ENCODE results near the gene GNPAT.

GRCh38 chr1:231265379-231265778, 24.4 kb downstream of the GNPAT start:
- TF ChIP-seq TCF7 (CRISPR knock-in tag; IDR thresholded peaks at IDR 0.05; ENCODE audit: low read depth) (no peak), MAX (CRISPR knock-in tag; IDR thresholded peaks at IDR 0.05) (no peak), CTCF (IDR thresholded peaks at IDR 0.05) (no peak), NR2C2 (CRISPR knock-in tag; IDR thresholded peaks at IDR 0.05) (no peak), CREB1 (CRISPR knock-in tag; IDR thresholded peaks at IDR 0.05) (no peak), ZNF219 (CRISPR knock-in tag; IDR thresholded peaks at IDR 0.05; ENCODE audit: borderline replicate concordance) (no peak), MYBL2 (CRISPR knock-in tag; IDR thresholded peaks at IDR 0.05) (no peak), HMGXB4 (CRISPR knock-in tag; IDR thresholded peaks at IDR 0.05) (no peak), AR (CRISPR knock-in tag; IDR thresholded peaks at IDR 0.05) (no peak), ATF3 (CRISPR knock-in tag; conservative IDR thresholded peaks at IDR 0.05) (no peak), ZNF138 (CRISPR knock-in tag; conservative IDR thresholded peaks at IDR 0.05) (no peak)
